CD14-positive monocyte (primary cell): ENCODE results near the gene CD37. TPM values are rescaled to one million over a fixed set of nuclear protein-coding genes. Genes with fewer than 3 reads are reported as not detected.
A peak's percentile ranks its signal among the peaks of the same experiment; 100 is the strongest.

Source experiments
- DNase-seq, 3 donors: peaks; one replicate each; pipeline ENCODE4 v3.0.0-alpha.2; 2011 to 2022
- H2AFZ ChIP-seq: 2 replicates; pipeline ENCODE4 v1.6.0; 2012; ENCODE audit warnings: mild to moderate bottlenecking, low read depth, low read length, inconsistent platforms; ENCODE audit not compliant: insufficient read depth, poor library complexity, severe bottlenecking
- H3K27ac ChIP-seq, 2 donors: 1 replicate in 1 of 2; 2 replicates in 1 of 2; pipeline ENCODE4 v1.5.1; 2012 to 2013; ENCODE audit warnings: low read length in 2 of 2, control low read depth in 1 of 2, inconsistent platforms in 1 of 2, low read depth in 1 of 2, mild to moderate bottlenecking in 1 of 2
- H3K27me3 ChIP-seq, 2 donors: one replicate each; pipeline versions ENCODE4 v1.6.0 to v1.6.1; 2011 to 2013; ENCODE audit warnings: low read length in 2 of 2; ENCODE audit not compliant: control insufficient read depth in 2 of 2, insufficient read depth in 2 of 2
- H3K36me3 ChIP-seq, 2 donors: replicated peaks in 1 of 2; 1 replicate in 1 of 2; 2 replicates in 1 of 2; pipeline versions ENCODE4 v1.5.1 to v1.6.1; 2012 to 2013; ENCODE audit warnings: low read length in 2 of 2, control low read depth in 1 of 2, inconsistent platforms in 1 of 2, mild to moderate bottlenecking in 1 of 2; ENCODE audit not compliant: insufficient read depth in 2 of 2, control insufficient read depth in 1 of 2
- H3K4me1 ChIP-seq, 2 donors: 1 replicate in 1 of 2; 2 replicates in 1 of 2; pipeline versions ENCODE4 v1.5.1 to v1.6.1; 2012 to 2013; ENCODE audit warnings: low read length in 2 of 2, control low read depth in 1 of 2, inconsistent platforms in 1 of 2, mild to moderate bottlenecking in 1 of 2, moderate library complexity in 1 of 2; ENCODE audit not compliant: insufficient read depth in 2 of 2, control insufficient read depth in 1 of 2
- H3K4me2 ChIP-seq: replicated peaks from 2 replicates; pipeline ENCODE3; 2012; ENCODE audit warnings: low read length, moderate library complexity, mild to moderate bottlenecking; ENCODE audit not compliant: poor library complexity, severe bottlenecking; ENCODE audit errors: extremely low read depth
- H3K4me3 ChIP-seq, 3 experiments: fragments of 200-600 bp in 1 of 3; sonication (generic) in 1 of 3; replicated peaks in 1 of 3; 1 replicate in 2 of 3; 2 replicates in 1 of 3; pipeline ENCODE4 v1.5.1; 2011 to 2013; ENCODE audit warnings: low read length in 3 of 3, mild to moderate bottlenecking in 3 of 3, control low read depth in 2 of 3, low read depth in 2 of 3, inconsistent platforms in 1 of 3, moderate library complexity in 1 of 3
- H3K79me2 ChIP-seq: 2 replicates; pipeline ENCODE4 v1.6.0; 2012; ENCODE audit warnings: mild to moderate bottlenecking, control low read depth, inconsistent platforms, low read length, moderate library complexity; ENCODE audit not compliant: insufficient read depth
- H3K9ac ChIP-seq: 2 replicates; pipeline ENCODE4 v1.6.0; 2017; ENCODE audit warnings: low read length, mild to moderate bottlenecking; ENCODE audit not compliant: insufficient read depth, poor library complexity, severe bottlenecking
- H3K9me3 ChIP-seq, 2 donors: replicated peaks in 1 of 2; 1 replicate in 1 of 2; 2 replicates in 1 of 2; pipeline versions ENCODE4 v1.5.1 to v1.6.1; 2012 to 2013; ENCODE audit warnings: low read length in 2 of 2, control low read depth in 1 of 2; ENCODE audit not compliant: control insufficient read depth in 1 of 2, insufficient read depth in 1 of 2
- H4K20me1 ChIP-seq: 2 replicates; pipeline ENCODE4 v1.6.0; 2012; ENCODE audit warnings: mild to moderate bottlenecking, low read length, control low read depth, moderate library complexity; ENCODE audit not compliant: insufficient read depth
- H3K27ac Mint-ChIP-seq, 7 donors: one replicate each; pipeline ENCODE4 v1.8.0; 2020; ENCODE audit warnings: mild to moderate bottlenecking in 7 of 7, mixed read lengths in 7 of 7, moderate library complexity in 6 of 7, inconsistent platforms in 2 of 7
- H3K27me3 Mint-ChIP-seq, 3 donors: one replicate each; pipeline ENCODE4 v1.8.0; 2021 to 2022; ENCODE audit warnings: low read depth in 3 of 3, mild to moderate bottlenecking in 3 of 3, mixed read lengths in 3 of 3, moderate library complexity in 3 of 3, inconsistent platforms in 1 of 3
- H3K36me3 Mint-ChIP-seq, 2 donors: one replicate each; pipeline ENCODE4 v1.8.0; 2020; ENCODE audit warnings: mixed read lengths in 2 of 2, inconsistent platforms in 1 of 2, mild to moderate bottlenecking in 1 of 2
- H3K4me1 Mint-ChIP-seq: one replicate; pipeline ENCODE4 v1.8.0; 2020; ENCODE audit warnings: mild to moderate bottlenecking, mixed read lengths
- H3K4me3 Mint-ChIP-seq, 2 donors: one replicate each; pipeline ENCODE4 v1.8.0; 2020; ENCODE audit warnings: mild to moderate bottlenecking in 2 of 2, mixed read lengths in 2 of 2, moderate library complexity in 1 of 2
- H3K9me3 Mint-ChIP-seq, 7 donors: one replicate each; pipeline ENCODE4 v1.8.0; 2020 to 2022; ENCODE audit warnings: mixed read lengths in 7 of 7, mild to moderate bottlenecking in 6 of 7, moderate library complexity in 6 of 7, inconsistent platforms in 2 of 7
- CTCF ChIP-seq: fragments of 200-600 bp; IDR thresholded peaks from one replicate; pipeline ENCODE4 v1.8.0; 2022; ENCODE audit warnings: antibody characterized with exemption, mild to moderate bottlenecking
- WGBS: methylation state at CpG from one replicate; pipeline ENCODE4 v1.1.5; 2013; ENCODE audit warnings: missing lambda C conversion rate; ENCODE audit not compliant: insufficient coverage; 5-methylcytosine and 5-hydroxymethylcytosine counted together
- intact Hi-C, 2 donors: fragments of 100-400 bp; cut with micrococcal nuclease; formaldehyde crosslinking; loops; one replicate each; pipeline versions ENCODE4 v1.15.0 to v1.15.1; 2023
- polyA plus RNA-seq, 3 donors: library from polyadenylated mRNA; depleted of rRNA in 1 of 3; unstranded in 2 of 3; stranded (reverse) in 1 of 3; fragments of 300-500 nt in 2 of 3; fragments of >200 nt in 1 of 3; fragmentation: Illumina TruSeq in 2 of 3; gene quantifications; 1 replicate in 2 of 3; 2 replicates in 1 of 3; pipeline ENCODE4 v1.2.3, GENCODE V29; 2012 to 2021

The CD37 gene
- polyA plus RNA-seq, 3 donors = 147 to 380 (median 194) TPM

DNA sequence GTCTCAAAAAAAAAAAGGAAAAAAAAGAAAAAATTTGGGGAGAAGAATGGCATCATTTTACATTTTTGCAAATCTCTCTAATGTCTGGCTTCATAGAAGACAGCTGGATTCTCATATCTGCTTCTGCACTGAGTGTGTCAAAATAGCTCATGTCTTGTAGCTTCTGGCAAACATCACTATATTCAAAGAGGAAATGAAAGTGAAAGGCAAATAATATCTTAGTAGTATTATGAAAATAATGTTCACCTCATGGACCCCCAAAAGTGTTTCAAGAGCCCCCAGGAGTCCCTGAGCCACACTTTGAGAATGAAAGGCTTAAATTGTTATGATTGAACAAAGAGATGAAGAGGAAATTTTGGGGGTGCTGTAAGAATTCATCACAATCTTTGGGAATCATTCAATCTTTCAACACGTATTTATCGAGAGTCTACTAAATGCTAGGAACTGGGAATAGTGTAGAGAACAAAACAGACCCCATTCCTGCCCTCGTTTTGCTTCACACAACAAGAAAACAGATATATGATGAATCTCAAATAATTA lies 9.0 kb upstream of the CD37 start:
- peaks cover 0 to 1% (median 0%) of the 10 kb centered on the region in 3 donors for H3K27me3 Mint-ChIP-seq
- intact Hi-C loops = loop anchor here in 1 of 2 donors (10.0 kb wide), 1 partner anchor 231 kb away; no protein-coding TSS in a partner anchor
- no peak overlapping the region for H2AFZ ChIP-seq

More for the DNA sequence above, 9.0 kb upstream of the CD37 start:
- no peaks in the 10 kb centered on the region for H3K27me3 ChIP-seq
- Mint-ChIP-seq H3K9me3 (peaks cover 0 to 17% (median 4%) of the 10 kb centered on the region in 7 donors), H3K4me3 (no peak overlapping the region), H3K27ac (peak overlapping the region in 3 of 7 donors; percentile 12 to 68 (median 18)), H3K4me1 (peaks cover 16% of the 10 kb centered on the region), H3K36me3 (peaks cover 9 to 16% of the 10 kb centered on the region in 2 donors)
- no peak overlapping the region for H3K27ac ChIP-seq
- no CpG with 5 or more reads among the region's 3 CpGs for WGBS
- H3K36me3 ChIP-seq = no peaks in the 10 kb centered on the region
- H3K4me2 ChIP-seq = no peak overlapping the region
- no peak overlapping the region for H3K9ac ChIP-seq
- H3K79me2 ChIP-seq = no peaks in the 10 kb centered on the region
- no peak overlapping the region for H3K4me3 ChIP-seq
- no peaks in the 10 kb centered on the region for H4K20me1 ChIP-seq
- peaks cover 10 to 13% of the 10 kb centered on the region in 2 donors for H3K4me1 ChIP-seq
- peaks cover 1 to 8% of the 10 kb centered on the region in 2 donors for H3K9me3 ChIP-seq
- peak in 1 of 3 donors; percentile 4 for DNase-seq
- TF ChIP-seq CTCF = no peak
